Measurements from ENCODE around the gene TECTA.

GRCh38 chr11:121059605-121060004 lies 41.4 kb upstream of the TECTA start:
- no peak for TF ChIP-seq CBX2 (IDR thresholded peaks at IDR 0.05; ENCODE audit: borderline replicate concordance, low read depth)
- no peak for TF ChIP-seq EP300 (IDR thresholded peaks at IDR 0.05)
- TF ChIP-seq SMC3 (IDR thresholded peaks at IDR 0.05) = no peak
- TF ChIP-seq CTCF (IDR thresholded peaks at IDR 0.05) = no peak
- no peak for TF ChIP-seq POLR2A (IDR thresholded peaks at IDR 0.05; ENCODE audit: low read length)
- no peak for TF ChIP-seq CHD2 (IDR thresholded peaks at IDR 0.05; ENCODE audit: low read length, partially characterized antibody)
- no peak for TF ChIP-seq CEBPB (IDR thresholded peaks at IDR 0.05)
